Inflammatory macrophage treated with lipopolysaccharide for 4 hours (primary cell): ENCODE measurements around the gene CALU.

Experiments
- DNase-seq: peaks from one replicate; pipeline ENCODE4 v3.0.0-alpha.2; 2020

The CALU gene

DNA sequence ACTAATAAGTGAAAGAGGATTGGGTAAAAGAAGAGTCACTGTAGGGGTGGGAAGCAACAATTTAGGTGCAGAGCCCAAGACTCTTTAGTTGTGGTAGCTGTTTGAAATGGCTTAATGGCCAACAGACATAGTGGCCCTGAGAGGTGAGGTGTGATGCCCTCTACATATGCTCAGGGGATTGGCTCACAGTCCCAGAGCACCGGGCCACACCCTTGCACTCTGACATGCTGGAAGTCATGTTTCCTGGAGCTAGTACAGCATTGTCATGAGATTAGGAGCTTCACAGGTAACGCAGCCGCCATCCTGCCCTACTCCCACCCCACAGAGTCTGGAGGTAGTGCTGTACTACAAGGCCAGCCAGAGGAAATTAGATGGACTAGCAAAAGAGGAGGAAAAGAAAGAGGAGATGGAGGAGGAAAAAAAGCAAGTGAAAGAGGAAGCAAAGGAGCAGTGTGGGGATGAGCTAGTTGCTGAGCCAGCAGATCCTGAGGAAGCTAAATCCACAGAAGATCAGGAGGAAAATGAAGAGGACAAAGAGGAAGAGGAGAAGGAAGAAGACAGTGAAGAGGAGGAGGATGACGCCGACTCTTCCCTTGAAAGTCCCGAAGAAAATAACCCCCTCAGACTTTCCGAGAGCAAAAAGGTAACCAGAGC lies 76.3 kb downstream of the CALU start:
- DNase-seq = peak; percentile 55

GRCh38 chr7:128818694-128819093 lies 79.5 kb downstream of the CALU start:
- no peak for DNase-seq
